Measurements from ENCODE around the gene KCNJ5. TPM values are rescaled to one million over a fixed set of nuclear protein-coding genes. Genes with fewer than 3 reads are reported as not detected.
A peak's percentile ranks its signal among the peaks of the same experiment; 100 is the strongest.

KCNJ5 gene
- total RNA-seq, 1 donor from 2014 or later, result 12.9 TPM

- intact Hi-C loops (cut with DNase I), result no loop called here
- ATAC-seq (no peak), DNase-seq (no peak)
- no peak overlapping the region for H3K4me3 ChIP-seq
- no peak overlapping the region for H3K27ac ChIP-seq
- H3K36me3 ChIP-seq, result no peaks in the 10 kb centered on the region
- H3K9me3 ChIP-seq, result no peaks in the 10 kb centered on the region
- H3K4me1 ChIP-seq, result no peaks in the 10 kb centered on the region
- TF ChIP-seq, protein P1, sequence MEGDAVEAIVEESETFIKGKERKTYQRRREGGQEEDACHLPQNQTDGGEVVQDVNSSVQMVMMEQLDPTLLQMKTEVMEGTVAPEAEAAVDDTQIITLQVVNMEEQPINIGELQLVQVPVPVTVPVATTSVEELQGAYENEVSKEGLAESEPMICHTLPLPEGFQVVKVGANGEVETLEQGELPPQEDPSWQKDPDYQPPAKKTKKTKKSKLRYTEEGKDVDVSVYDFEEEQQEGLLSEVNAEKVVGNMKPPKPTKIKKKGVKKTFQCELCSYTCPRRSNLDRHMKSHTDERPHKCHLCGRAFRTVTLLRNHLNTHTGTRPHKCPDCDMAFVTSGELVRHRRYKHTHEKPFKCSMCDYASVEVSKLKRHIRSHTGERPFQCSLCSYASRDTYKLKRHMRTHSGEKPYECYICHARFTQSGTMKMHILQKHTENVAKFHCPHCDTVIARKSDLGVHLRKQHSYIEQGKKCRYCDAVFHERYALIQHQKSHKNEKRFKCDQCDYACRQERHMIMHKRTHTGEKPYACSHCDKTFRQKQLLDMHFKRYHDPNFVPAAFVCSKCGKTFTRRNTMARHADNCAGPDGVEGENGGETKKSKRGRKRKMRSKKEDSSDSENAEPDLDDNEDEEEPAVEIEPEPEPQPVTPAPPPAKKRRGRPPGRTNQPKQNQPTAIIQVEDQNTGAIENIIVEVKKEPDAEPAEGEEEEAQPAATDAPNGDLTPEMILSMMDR (IDR thresholded peaks at IDR 0.05), result no peak
- H3K27me3 ChIP-seq (ENCODE audit: low read depth), result no peaks in the 10 kb centered on the region
These were observed 9.9 kb upstream of the KCNJ5 start for GRCh38 chr11:128881221-128881620.

DNA sequence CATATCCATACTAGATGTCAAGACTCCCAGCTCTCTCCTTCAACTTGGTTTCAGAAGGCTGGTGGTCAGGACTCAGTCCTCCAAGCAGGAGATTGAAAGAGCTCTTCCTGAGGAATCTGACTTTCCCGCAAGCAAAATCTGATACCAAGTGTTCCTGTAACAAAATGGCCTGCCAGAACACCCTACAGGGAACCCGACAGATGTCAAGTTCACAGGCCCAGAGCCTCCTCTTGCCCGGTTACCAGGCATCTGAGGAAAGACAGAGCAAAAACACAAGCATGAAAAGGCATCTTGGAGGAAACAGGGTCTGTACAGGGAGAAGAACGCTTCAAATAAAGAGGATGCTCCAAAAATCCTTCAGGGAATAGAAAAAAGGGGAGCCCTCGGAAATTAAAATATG lies 8.7 kb upstream of the KCNJ5 start:
- Histone ChIP-seq H3K27ac (no peak overlapping the region), H3K4me3 (no peak overlapping the region), H3K27me3 (ENCODE audit: low read depth) (no peaks in the 10 kb centered on the region), H3K4me1 (peaks cover 4% of the 10 kb centered on the region), H3K36me3 (no peaks in the 10 kb centered on the region), H3K9me3 (no peaks in the 10 kb centered on the region)
- intact Hi-C loops (cut with DNase I), result no loop called here
- TF ChIP-seq, protein P1 (IDR thresholded peaks at IDR 0.05), result no peak
- ATAC-seq (no peak), DNase-seq (no peak)

- no peaks in the 10 kb centered on the region for H3K27me3 ChIP-seq (ENCODE audit: low read depth)
- no peak overlapping the region for H3K4me3 ChIP-seq
- no peak for ATAC-seq
- no peaks in the 10 kb centered on the region for H3K9me3 ChIP-seq
- H3K27ac ChIP-seq, result no peak overlapping the region
- H3K4me1 ChIP-seq, result peaks cover 4% of the 10 kb centered on the region
- no peak for DNase-seq
- intact Hi-C loops (cut with DNase I), result no loop called here
- H3K36me3 ChIP-seq, result no peaks in the 10 kb centered on the region
- TF ChIP-seq, protein P1 (IDR thresholded peaks at IDR 0.05), result no peak
These were observed 7.1 kb upstream of the KCNJ5 start for GRCh38 chr11:128884054-128884453.

- DNase-seq (no peak), ATAC-seq (peak; percentile 78 to 91)
- intact Hi-C loops (cut with DNase I), result loop anchor here (5.0 kb wide), 1 partner anchor 72 kb away; no protein-coding TSS in a partner anchor
- no peaks in the 10 kb centered on the region for H3K36me3 ChIP-seq
- TF ChIP-seq, protein P1 (IDR thresholded peaks at IDR 0.05), result peak; percentile 85
- peaks cover 4% of the 10 kb centered on the region for H3K4me1 ChIP-seq
- no peaks in the 10 kb centered on the region for H3K9me3 ChIP-seq
- H3K27ac ChIP-seq, result no peak overlapping the region
- no peak overlapping the region for H3K4me3 ChIP-seq
- peaks cover 4% of the 10 kb centered on the region for H3K27me3 ChIP-seq (ENCODE audit: low read depth)
These were observed 6.3 kb upstream of the KCNJ5 start for GRCh38 chr11:128884703-128885338.

DNA sequence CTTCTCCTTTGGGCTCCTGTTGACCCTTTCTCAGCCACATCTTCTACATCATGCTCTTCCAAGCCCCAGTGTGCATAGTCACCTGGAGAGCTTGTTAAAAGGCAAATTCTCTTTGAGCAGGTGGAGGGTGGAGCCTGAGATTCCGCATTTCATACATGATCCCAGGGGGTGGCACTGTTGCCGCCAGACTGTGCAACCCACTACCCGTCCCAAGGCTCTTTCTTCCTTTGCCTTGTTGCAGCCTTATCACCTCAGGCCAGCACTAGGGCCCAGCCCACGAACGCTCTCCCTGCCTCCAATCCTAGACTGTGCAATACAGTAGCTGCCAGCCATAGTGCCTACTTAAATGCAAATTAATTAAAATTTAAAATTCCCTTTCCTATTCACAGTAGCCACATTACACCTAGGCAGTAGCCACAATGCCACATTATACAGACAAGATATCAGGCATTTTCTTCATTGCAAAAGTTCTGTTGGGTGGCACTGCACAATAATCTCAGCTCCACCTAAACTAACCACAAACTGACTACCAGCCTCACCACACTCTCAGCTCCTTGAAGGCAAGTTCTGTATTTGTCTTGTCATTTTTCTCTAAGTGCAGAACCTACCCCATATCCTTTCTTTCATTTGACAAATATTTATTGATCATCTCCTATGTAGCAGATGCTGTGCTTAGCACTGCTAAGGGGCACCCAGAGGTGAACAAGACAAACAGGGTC lies 4.6 kb upstream of the KCNJ5 start:
- peaks cover 18% of the 10 kb centered on the region for H3K4me1 ChIP-seq
- TF ChIP-seq, protein P1 (IDR thresholded peaks at IDR 0.05), result peak; percentile 33
- no peak overlapping the region for H3K27ac ChIP-seq
- H3K36me3 ChIP-seq, result no peaks in the 10 kb centered on the region
- intact Hi-C loops (cut with DNase I), result loop anchor here (5.0 kb wide), 1 partner anchor 71 kb away; no protein-coding TSS in a partner anchor
- ATAC-seq (peak; percentile 50 to 58), DNase-seq (no peak)
- H3K27me3 ChIP-seq (ENCODE audit: low read depth), result peaks cover 16% of the 10 kb centered on the region
- no peaks in the 10 kb centered on the region for H3K9me3 ChIP-seq
- H3K4me3 ChIP-seq, result no peak overlapping the region
